K562 (cell line): ENCODE data around the gene CYB5RL. TPM values are rescaled to one million over a fixed set of nuclear protein-coding genes. Genes with fewer than 3 reads are reported as not detected.

ENCODE experiments used
- ATAC-seq: fragments of 200-7000 bp; cut with Tn5 transposase; 3 replicates; pipeline ENCODE4 v1.9.1; 2020; ENCODE audit warnings: moderate library complexity
- BruUV-seq: library from RNA; stranded (reverse); fragments of 400-500 nt; replicated peaks from 2 replicates; lab custom pipeline; 2021; lab: Mats Ljungman, UMichigan
- CTCF ChIA-PET: fragments of 300-600 bp; formaldehyde crosslinking; extraction: SDS; loops from one replicate; lab custom pipeline; 2021; ENCODE audit warnings: low intra/inter-chr PET ratio; lab: Yijun Ruan, JAX
- POLR2A ChIA-PET: fragments of 300-600, 350-650 bp; sonication (Branson Sonifier 250); formaldehyde crosslinking; extraction: SDS; loops from one replicate; lab custom pipeline; 2021; ENCODE audit warnings: antibody characterized with exemption, inconsistent platforms; lab: Yijun Ruan, JAX
- DNase-seq, 4 experiments: peaks; one replicate each; pipeline versions ENCODE4 v3.0.0 to v3.0.0-alpha.2; 2011 to 2018; ENCODE audit warnings: low spot score in 3 of 4, mixed read lengths in 3 of 4; ENCODE audit errors: extremely low read depth in 1 of 4
- FAIRE-seq: peaks from 2 replicates; lab custom pipeline; 2011; peaks lifted over from hg19 to GRCh38; lab: Jason Lieb, UNC
- H2AFZ ChIP-seq: 2 replicates; pipeline ENCODE4 v1.6.0; 2011; ENCODE audit warnings: low read depth, low read length, control low read depth, inconsistent platforms
- H3K27ac ChIP-seq: fragments of 200-600 bp; 3 replicates; pipeline ENCODE4 v1.8.0; 2011; ENCODE audit warnings: low read depth, mild to moderate bottlenecking, control low read depth, inconsistent platforms, low read length, moderate library complexity, mixed read lengths; ENCODE audit errors: extremely low read depth
- H3K27me3 ChIP-seq, 2 experiments: fragments of 300-600 bp in 1 of 2; 2 replicates in 1 of 2; 3 replicates in 1 of 2; pipeline versions ENCODE4 v1.6.0 to v1.8.0; 2011; ENCODE audit warnings: inconsistent platforms in 2 of 2, low read length in 2 of 2, mild to moderate bottlenecking in 1 of 2, mixed read lengths in 1 of 2, moderate library complexity in 1 of 2; ENCODE audit not compliant: control insufficient read depth in 2 of 2, insufficient read depth in 2 of 2
- H3K36me3 ChIP-seq: fragments of 300-600 bp; 3 replicates; pipeline ENCODE4 v1.8.0; 2011; ENCODE audit warnings: mild to moderate bottlenecking, low read length, inconsistent platforms; ENCODE audit not compliant: control insufficient read depth, insufficient read depth
- H3K4me1 ChIP-seq, 2 experiments: fragments of 200-600 bp in 1 of 2; replicated peaks in 1 of 2; 2 replicates in 1 of 2; 3 replicates in 1 of 2; pipeline versions ENCODE4 v1.5.1 to v1.8.0; 2011; ENCODE audit warnings: inconsistent platforms in 2 of 2, low read length in 2 of 2, mild to moderate bottlenecking in 1 of 2, mixed read lengths in 1 of 2, moderate library complexity in 1 of 2; ENCODE audit not compliant: control insufficient read depth in 2 of 2, insufficient read depth in 2 of 2
- H3K4me2 ChIP-seq: 2 replicates; pipeline ENCODE4 v1.6.1; 2011; ENCODE audit warnings: low read length, control low read depth, inconsistent platforms, mixed read lengths; ENCODE audit not compliant: insufficient read depth
- H3K4me3 ChIP-seq: fragments of 200-600 bp; sonication (generic), shearing (Covaris generic); 2 replicates; pipeline ENCODE4 v1.5.1; 2016; ENCODE audit warnings: control low read depth, inconsistent platforms
- H3K79me2 ChIP-seq: fragments of 200-600 bp; 3 replicates; pipeline ENCODE4 v1.8.0; 2011; ENCODE audit warnings: low read length, inconsistent platforms; ENCODE audit not compliant: control insufficient read depth, insufficient read depth
- H3K9ac ChIP-seq, 2 experiments: 2 replicates each; pipeline versions ENCODE4 v1.6.0 to v1.6.1; 2011; ENCODE audit warnings: low read depth in 2 of 2, low read length in 2 of 2, control low read depth in 1 of 2, inconsistent platforms in 1 of 2, mild to moderate bottlenecking in 1 of 2, mixed read lengths in 1 of 2; ENCODE audit not compliant: insufficient read depth in 1 of 2
- H3K9me1 ChIP-seq: one replicate; pipeline ENCODE4 v1.6.0; 2011; ENCODE audit warnings: inconsistent platforms, mild to moderate bottlenecking, low read length, moderate library complexity; ENCODE audit not compliant: control insufficient read depth, insufficient read depth
- H3K9me3 ChIP-seq: replicated peaks from 2 replicates; pipeline ENCODE4 v1.5.1; 2011; ENCODE audit warnings: low read depth, low read length, inconsistent platforms; ENCODE audit not compliant: control insufficient read depth, insufficient read depth
- H4K20me1 ChIP-seq: replicated peaks from 2 replicates; pipeline ENCODE4 v1.6.1; 2011; ENCODE audit warnings: low read length, inconsistent platforms, mixed read lengths; ENCODE audit not compliant: control insufficient read depth, insufficient read depth
- BDP1 ChIP-seq: IDR thresholded peaks from 3 replicates; pipeline ENCODE4 v1.6.1; 2011; ENCODE audit not compliant: insufficient read length, insufficient read depth
- IRF9 ChIP-seq: fragments of 450-650 bp; IDR thresholded peaks from 2 replicates; pipeline ENCODE4 v1.6.1; 2016; ENCODE audit warnings: missing biosample characterization, missing genetic modification characterization
- STAT5A ChIP-seq: IDR thresholded peaks from 2 replicates; pipeline ENCODE4 v1.6.1; 2012; ENCODE audit warnings: low read length, inconsistent platforms, borderline replicate concordance
- ZC3H11A ChIP-seq: IDR thresholded peaks from 2 replicates; pipeline ENCODE4 v1.6.1; 2012; ENCODE audit warnings: low read depth, low read length, improper control_type of control experiment
- ZNF263 ChIP-seq: sonication (generic); formaldehyde crosslinking; IDR thresholded peaks from 2 replicates; pipeline ENCODE4 v1.8.0; 2022; ENCODE audit warnings: mild to moderate bottlenecking, missing genetic modification reagents, borderline replicate concordance
- ZNF586 ChIP-seq: fragments of 450-650 bp; formaldehyde crosslinking; conservative IDR thresholded peaks from 2 replicates; pipeline ENCODE4 v1.4.0; 2020; ENCODE audit warnings: mild to moderate bottlenecking, moderate library complexity
- WGBS: fragments of 100-300 bp; shearing (Covaris generic); methylation state at CpG from one replicate; pipeline ENCODE4 v1.1.6; 2016; ENCODE audit warnings: low coverage, mixed read lengths; ENCODE audit not compliant: insufficient coverage; ENCODE audit errors: missing lambda C conversion rate; 5-methylcytosine and 5-hydroxymethylcytosine counted together
- in situ Hi-C: fragments of 300-500 bp; cut with MboI; formaldehyde crosslinking; loops from 4 replicates; pipeline ENCODE4 v1.15.0; 2018; ENCODE audit warnings: inconsistent platforms, mixed read lengths
- intact Hi-C: fragments of 100-400 bp; cut with micrococcal nuclease; formaldehyde crosslinking; loops from 2 replicates; pipeline ENCODE4 v1.14.2; 2022
- polyA plus RNA-seq, 8 experiments: library from polyadenylated mRNA; depleted of rRNA in 4 of 8; stranded (reverse) in 5 of 8; unstranded in 3 of 8; fragments of >200 nt; fragmentation: Nextera tagmentation in 2 of 8; fragmentation: Illumina TruSeq in 1 of 8; extraction: Ambion mirVana in 2 of 8; extraction: Trizol in 1 of 8; gene quantifications; 2 replicates each; pipeline versions ENCODE4 v1.2.1 to v1.2.3, GENCODE V29; 2011 to 2014; ENCODE audit warnings: inconsistent platforms in 1 of 8, missing spikeins in 1 of 8
- total RNA-seq, 7 experiments: library from RNA; depleted of rRNA in 6 of 7; stranded (reverse); fragments of >200 nt in 6 of 7; fragmentation: Illumina TruSeq in 2 of 7; extraction: Trizol in 2 of 7; gene quantifications; 2 replicates each; pipeline versions ENCODE4 v1.2.1 to v1.2.3, GENCODE V29; 2011 to 2021; ENCODE audit warnings: low replicate concordance in 1 of 7
- TF ChIP-seq, protein P1 (sequence below): IDR thresholded peaks from 2 replicates; pipeline ENCODE4 v1.6.1; 2011; ENCODE audit warnings: borderline replicate concordance, low read depth, mild to moderate bottlenecking, moderate library complexity, low read length; ENCODE audit not compliant: insufficient read depth, poor library complexity, severe bottlenecking

CYB5RL gene
- total and polyA plus RNA-seq, 9 of the 15 experiments (the other 6 are each of a cell fraction or from before 2014, with no cell fraction given), result 7.9 to 18.0 (median 11.2) TPM

GRCh38 chr1:54159733-54160316, 40.0 kb downstream of the CYB5RL start (continued):
- TF ChIP-seq IRF9 (tag) (no peak), ZNF263 (CRISPR knock-in tag) (no peak), STAT5A (no peak), ZNF586 (CRISPR knock-in tag) (no peak), ZC3H11A (no peak), BDP1 (no peak)

GRCh38 chr1:54158071-54158470, 41.8 kb downstream of the CYB5RL start:
- CTCF ChIA-PET, result no interaction called here
- BruUV-seq, result no TSS peak
- TF ChIP-seq, protein P1, sequence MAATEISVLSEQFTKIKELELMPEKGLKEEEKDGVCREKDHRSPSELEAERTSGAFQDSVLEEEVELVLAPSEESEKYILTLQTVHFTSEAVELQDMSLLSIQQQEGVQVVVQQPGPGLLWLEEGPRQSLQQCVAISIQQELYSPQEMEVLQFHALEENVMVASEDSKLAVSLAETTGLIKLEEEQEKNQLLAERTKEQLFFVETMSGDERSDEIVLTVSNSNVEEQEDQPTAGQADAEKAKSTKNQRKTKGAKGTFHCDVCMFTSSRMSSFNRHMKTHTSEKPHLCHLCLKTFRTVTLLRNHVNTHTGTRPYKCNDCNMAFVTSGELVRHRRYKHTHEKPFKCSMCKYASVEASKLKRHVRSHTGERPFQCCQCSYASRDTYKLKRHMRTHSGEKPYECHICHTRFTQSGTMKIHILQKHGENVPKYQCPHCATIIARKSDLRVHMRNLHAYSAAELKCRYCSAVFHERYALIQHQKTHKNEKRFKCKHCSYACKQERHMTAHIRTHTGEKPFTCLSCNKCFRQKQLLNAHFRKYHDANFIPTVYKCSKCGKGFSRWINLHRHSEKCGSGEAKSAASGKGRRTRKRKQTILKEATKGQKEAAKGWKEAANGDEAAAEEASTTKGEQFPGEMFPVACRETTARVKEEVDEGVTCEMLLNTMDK, result no peak
- Histone ChIP-seq H3K9me1 (no peaks in the 10 kb centered on the region), H3K27ac (no peak overlapping the region), H2AFZ (no peak overlapping the region), H3K4me1 (peaks cover 3 to 10% of the 10 kb centered on the region in 2 experiments; a peak in 3 of 5 replicates), H3K36me3 (no peaks in the 10 kb centered on the region), H4K20me1 (no peaks in the 10 kb centered on the region), H3K4me3 (no peak overlapping the region), H3K4me2 (no peak overlapping the region), H3K79me2 (no peaks in the 10 kb centered on the region), H3K9me3 (no peaks in the 10 kb centered on the region), H3K9ac (no peak overlapping the region), H3K27me3 (peaks cover 0 to 5% of the 10 kb centered on the region in 2 experiments; a peak in 1 of 5 replicates)
- intact Hi-C loops (no loop called here), in situ Hi-C loops (no loop called here)
- 38% methylated on average over 3 of the region's 3 CpGs for WGBS
- POLR2A ChIA-PET, result interaction anchor here (0.6 kb wide), 1 partner anchor 403 kb away, joined by 3 read pairs; no protein-coding TSS in a partner anchor
- no peak for ATAC-seq
- DNase-seq, result no peak
- no peak for FAIRE-seq
